RWPE1 (cell line): Measurements from ENCODE around the gene DEPDC5.

ENCODE experiments used
- CTCF ChIA-PET: fragments of 350-600 bp; sonication (Branson Sonifier 250); formaldehyde crosslinking; extraction: SDS; loops from one replicate; lab custom pipeline; 2021; lab: Yijun Ruan, JAX
- POLR2A ChIA-PET: fragments of 400-600 bp; formaldehyde crosslinking; extraction: SDS; loops from one replicate; lab custom pipeline; 2020; ENCODE audit warnings: antibody characterized with exemption; ENCODE audit not compliant: low non-redundant PET; lab: Yijun Ruan, JAX
- DNase-seq: peaks from one replicate; pipeline ENCODE4 v3.0.0; 2012; ENCODE audit warnings: low spot score
- H3K27ac ChIP-seq: fragments of 450-650 bp; 2 replicates; pipeline ENCODE4 v1.5.1; 2017
- CTCF ChIP-seq: fragments of 450-650 bp; conservative IDR thresholded peaks from 2 replicates; pipeline ENCODE4 v1.5.1; 2017; ENCODE audit warnings: low read depth, mild to moderate bottlenecking

DEPDC5 gene

GRCh38 chr22:31947296-31947695 is 193.5 kb downstream of the DEPDC5 start:
- POLR2A ChIA-PET = no interaction called here
- CTCF ChIA-PET = interaction anchor here (1.6 kb wide), 1 partner anchor 23 kb away, joined by 4 read pairs; no protein-coding TSS in a partner anchor
- TF ChIP-seq CTCF = peak; percentile 79
- DNase-seq = peak; percentile 23
- no peak overlapping the region for H3K27ac ChIP-seq

GRCh38 chr22:31948002-31948401 is 194.2 kb downstream of the DEPDC5 start:
- H3K27ac ChIP-seq = peak overlapping the region; percentile 40
- ChIA-PET POLR2A (no interaction called here), CTCF (interaction anchor here (0.6 kb wide), 1 partner anchor 10 kb away, joined by 3 read pairs; no protein-coding TSS in a partner anchor)
- no peak for DNase-seq
- no peak for TF ChIP-seq CTCF

GRCh38 chr22:31950226-31950625 is 196.4 kb downstream of the DEPDC5 start:
- ChIA-PET POLR2A (no interaction called here), CTCF (interaction anchor here (0.6 to 1.6 kb wide), 3 partner anchors 26 to 1099 kb away, joined by 4 to 9 read pairs (median 5); no protein-coding TSS in a partner anchor)
- TF ChIP-seq CTCF = no peak
- peak overlapping the region; percentile 93 for H3K27ac ChIP-seq
- no peak for DNase-seq

GRCh38 chr22:31951194-31952093 is 197.6 kb downstream of the DEPDC5 start:
- no peak for DNase-seq
- POLR2A ChIA-PET = no interaction called here
- TF ChIP-seq CTCF = no peak
- CTCF ChIA-PET = interaction anchor here (0.7 to 1.6 kb wide), 2 partner anchors 25 to 81 kb away, joined by 3 to 5 read pairs; no protein-coding TSS in a partner anchor
- peak overlapping the region; percentile 93 for H3K27ac ChIP-seq

- TF ChIP-seq CTCF = no peak
- H3K27ac ChIP-seq = peak overlapping the region; percentile 93
- CTCF ChIA-PET = interaction anchor here (0.6 to 1.4 kb wide), 3 partner anchors 18 to 492 kb away, joined by 3 to 5 read pairs (median 3); no protein-coding TSS in a partner anchor
- no peak for DNase-seq
- POLR2A ChIA-PET = no interaction called here
Observed at GRCh38 chr22:31952094-31952401, 198.2 kb downstream of the DEPDC5 start.

GRCh38 chr22:31952472-31952871 is 198.7 kb downstream of the DEPDC5 start:
- no peak overlapping the region for H3K27ac ChIP-seq
- DNase-seq = peak; percentile 63
- POLR2A ChIA-PET = no interaction called here
- CTCF ChIA-PET = interaction anchor here (0.6 to 1.4 kb wide), 3 partner anchors 18 to 492 kb away, joined by 3 to 5 read pairs (median 3); no protein-coding TSS in a partner anchor
- TF ChIP-seq CTCF = no peak
